Colonic mucosa (tissue), 4 donors: ENCODE measurements around the gene ZNF414. TPM values are rescaled to one million over a fixed set of nuclear protein-coding genes. Genes with fewer than 3 reads are reported as not detected.

ENCODE experiments used
- DNase-seq: peaks from one replicate; pipeline ENCODE4 v3.0.0-alpha.2; 2020
- H3K27ac ChIP-seq: fragments of 200-600 bp; one replicate; pipeline ENCODE4 v1.8.0; 2021
- H3K27me3 ChIP-seq: fragments of 200-600 bp; one replicate; pipeline ENCODE4 v1.8.0; 2021
- H3K36me3 ChIP-seq: fragments of 200-600 bp; one replicate; pipeline ENCODE4 v1.8.0; 2021
- H3K4me1 ChIP-seq: fragments of 200-600 bp; one replicate; pipeline ENCODE4 v1.8.0; 2021; ENCODE audit warnings: mild to moderate bottlenecking
- H3K4me3 ChIP-seq: fragments of 200-600 bp; one replicate; pipeline ENCODE4 v1.8.0; 2021
- H3K9ac ChIP-seq, 2 donors: one replicate each; pipeline ENCODE4 v1.7.0; 2013; ENCODE audit warnings: control low read depth in 2 of 2, low read depth in 2 of 2, low read length in 2 of 2
- H3K9me3 ChIP-seq: fragments of 200-600 bp; one replicate; pipeline ENCODE4 v1.8.0; 2021
- intact Hi-C: fragments of 100-400 bp; cut with DNase I; formaldehyde crosslinking; loops from one replicate; pipeline ENCODE4 v1.14.1; 2022
- total RNA-seq, 2 donors: library from RNA; stranded (reverse); fragmentation: NEBNext Ultra II Directional in 1 of 2; extraction: Animal tissue kit (Norgen Biotek cat#: 25700) in 1 of 2; gene quantifications; one replicate each; pipeline ENCODE4 v1.2.1, GENCODE V29; 2021
- TF ChIP-seq, protein P1 (sequence below): fragments of 200-600 bp; IDR thresholded peaks from one replicate; pipeline ENCODE4 v1.8.0; 2022; ENCODE audit warnings: antibody characterized with exemption, mild to moderate bottlenecking
- donor health status: healthy.
- donor health status: DM: no; HTN: no; CAD: no.
- donor health status: DM: no; HTN: no; CAD: no.

The ZNF414 gene
- total RNA-seq, 2 donors from 2014 or later = 19.5 to 31.9 TPM

DNA sequence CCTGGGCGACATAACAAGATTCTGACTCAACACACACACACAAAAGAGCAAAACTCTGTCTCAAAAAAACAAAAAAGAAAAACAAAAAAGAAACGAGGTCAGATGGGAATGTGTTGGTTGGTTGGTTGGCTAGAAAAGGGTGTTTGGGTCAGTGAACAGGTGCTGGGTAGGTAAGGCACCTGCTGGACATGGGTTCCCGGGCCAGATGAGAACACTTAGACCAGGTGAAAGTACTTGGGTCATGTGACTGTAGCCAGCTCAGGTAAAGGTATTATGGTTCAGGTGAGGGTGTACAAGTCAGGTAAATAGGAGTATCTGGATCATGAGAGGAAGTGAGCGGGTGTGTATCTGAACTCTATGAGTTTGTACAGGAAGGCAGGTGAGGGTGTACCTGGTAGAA is 14.5 kb upstream of the ZNF414 start:
- Histone ChIP-seq H3K36me3 (no peaks in the 10 kb centered on the region), H3K4me1 (no peaks in the 10 kb centered on the region), H3K27me3 (no peaks in the 10 kb centered on the region), H3K9ac (no peak overlapping the region), H3K9me3 (no peaks in the 10 kb centered on the region), H3K27ac (no peak overlapping the region), H3K4me3 (no peak overlapping the region)
- no peak for DNase-seq
- intact Hi-C loops = no loop called here
- TF ChIP-seq, protein P1, sequence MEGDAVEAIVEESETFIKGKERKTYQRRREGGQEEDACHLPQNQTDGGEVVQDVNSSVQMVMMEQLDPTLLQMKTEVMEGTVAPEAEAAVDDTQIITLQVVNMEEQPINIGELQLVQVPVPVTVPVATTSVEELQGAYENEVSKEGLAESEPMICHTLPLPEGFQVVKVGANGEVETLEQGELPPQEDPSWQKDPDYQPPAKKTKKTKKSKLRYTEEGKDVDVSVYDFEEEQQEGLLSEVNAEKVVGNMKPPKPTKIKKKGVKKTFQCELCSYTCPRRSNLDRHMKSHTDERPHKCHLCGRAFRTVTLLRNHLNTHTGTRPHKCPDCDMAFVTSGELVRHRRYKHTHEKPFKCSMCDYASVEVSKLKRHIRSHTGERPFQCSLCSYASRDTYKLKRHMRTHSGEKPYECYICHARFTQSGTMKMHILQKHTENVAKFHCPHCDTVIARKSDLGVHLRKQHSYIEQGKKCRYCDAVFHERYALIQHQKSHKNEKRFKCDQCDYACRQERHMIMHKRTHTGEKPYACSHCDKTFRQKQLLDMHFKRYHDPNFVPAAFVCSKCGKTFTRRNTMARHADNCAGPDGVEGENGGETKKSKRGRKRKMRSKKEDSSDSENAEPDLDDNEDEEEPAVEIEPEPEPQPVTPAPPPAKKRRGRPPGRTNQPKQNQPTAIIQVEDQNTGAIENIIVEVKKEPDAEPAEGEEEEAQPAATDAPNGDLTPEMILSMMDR = no peak

DNA sequence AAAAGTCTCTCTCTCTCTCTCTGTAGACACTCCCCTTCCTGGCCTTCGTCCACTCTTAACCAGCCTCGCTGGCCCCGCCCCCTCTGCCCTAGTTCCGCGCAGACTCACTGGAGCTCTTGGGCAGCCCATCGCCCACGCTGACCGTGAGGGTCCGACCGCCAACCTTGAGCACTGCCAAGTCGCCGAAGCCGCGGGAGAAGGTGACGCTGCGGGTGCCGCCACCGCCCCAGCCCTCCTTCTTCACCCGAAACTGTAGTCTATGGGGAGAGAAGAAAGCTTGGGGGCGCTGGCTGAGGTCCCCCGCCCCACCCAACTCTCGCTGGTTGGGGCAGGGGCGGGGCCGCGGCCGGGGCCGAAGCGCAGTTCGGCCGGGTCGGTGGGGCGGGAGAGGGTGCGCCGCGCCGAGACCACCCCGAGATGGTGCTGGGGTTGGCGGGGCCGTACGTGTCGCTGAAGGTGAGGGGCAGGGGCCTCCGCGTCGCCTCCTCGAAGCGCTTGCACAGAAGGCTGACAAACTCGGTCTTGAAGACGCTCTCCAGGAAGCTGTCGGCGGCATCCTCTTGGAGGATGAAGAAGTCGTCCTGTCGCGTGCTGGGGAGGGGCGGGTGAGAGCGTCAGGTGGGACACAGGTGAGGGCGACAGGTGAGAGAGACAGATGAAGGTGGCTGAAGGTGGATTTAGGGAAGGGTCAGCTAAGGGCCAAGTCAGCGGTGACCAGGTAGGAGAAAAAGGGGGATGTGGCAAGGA is 12.6 kb upstream of the ZNF414 start:
- peak; percentile 95 for DNase-seq
- TF ChIP-seq, protein P1 = no peak
- intact Hi-C loops = no loop called here
- Histone ChIP-seq H3K9me3 (no peaks in the 10 kb centered on the region), H3K4me1 (no peaks in the 10 kb centered on the region), H3K4me3 (peak overlapping the region; percentile 70), H3K9ac (peak overlapping the region; percentile 70 to 78), H3K27ac (peak overlapping the region; percentile 89), H3K36me3 (no peaks in the 10 kb centered on the region), H3K27me3 (no peaks in the 10 kb centered on the region)

DNA sequence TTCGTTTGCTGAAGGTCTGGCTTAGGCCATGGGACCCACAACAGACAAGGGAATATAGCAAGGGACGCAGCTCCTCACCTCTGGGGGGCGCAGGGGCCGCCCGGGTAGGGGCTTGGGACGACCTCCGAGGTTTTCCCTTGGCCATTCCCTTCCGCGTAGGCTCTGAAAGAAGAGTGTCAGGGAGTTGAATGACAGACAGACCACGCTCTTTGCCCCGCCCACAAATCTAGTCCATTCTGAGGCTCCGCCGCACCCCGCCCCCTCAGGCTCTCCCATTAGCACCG is 11.4 kb upstream of the ZNF414 start:
- no peaks in the 10 kb centered on the region for H3K36me3 ChIP-seq
- peak overlapping the region; percentile 28 to 77 for H3K9ac ChIP-seq
- TF ChIP-seq, protein P1 = no peak

DNA sequence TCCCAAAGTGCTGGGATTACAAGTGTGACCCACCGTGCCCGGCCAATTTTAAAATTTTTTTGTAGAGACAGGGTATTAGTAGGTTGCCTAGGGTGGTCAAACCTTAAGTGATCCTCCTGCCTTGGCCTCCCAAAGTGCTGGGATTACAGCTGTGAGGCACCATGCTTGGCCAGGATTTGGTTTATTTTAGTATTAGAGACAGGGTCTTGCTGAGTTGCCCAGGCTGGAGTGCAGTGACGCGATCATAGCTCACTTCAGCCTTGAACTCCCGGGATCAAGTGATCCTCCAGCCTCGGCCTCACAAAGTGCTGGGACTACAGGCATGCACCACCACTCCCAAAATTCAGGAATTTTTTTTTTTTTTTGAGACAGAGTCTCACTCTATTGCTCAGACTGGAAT is 5.4 kb upstream of the ZNF414 start:
- intact Hi-C loops = no loop called here
- DNase-seq = no peak
- Histone ChIP-seq H3K9ac (no peak overlapping the region), H3K27ac (no peak overlapping the region), H3K4me1 (no peaks in the 10 kb centered on the region), H3K27me3 (no peaks in the 10 kb centered on the region), H3K4me3 (no peak overlapping the region), H3K36me3 (no peaks in the 10 kb centered on the region), H3K9me3 (no peaks in the 10 kb centered on the region)
- TF ChIP-seq, protein P1 = no peak

More for the DNA sequence above, 11.4 kb upstream of the ZNF414 start:
- intact Hi-C loops = no loop called here
- Histone ChIP-seq H3K4me1 (no peaks in the 10 kb centered on the region), H3K9me3 (no peaks in the 10 kb centered on the region), H3K4me3 (peak overlapping the region; percentile 33), H3K27ac (peak overlapping the region; percentile 68), H3K27me3 (no peaks in the 10 kb centered on the region)
- no peak for DNase-seq

DNA sequence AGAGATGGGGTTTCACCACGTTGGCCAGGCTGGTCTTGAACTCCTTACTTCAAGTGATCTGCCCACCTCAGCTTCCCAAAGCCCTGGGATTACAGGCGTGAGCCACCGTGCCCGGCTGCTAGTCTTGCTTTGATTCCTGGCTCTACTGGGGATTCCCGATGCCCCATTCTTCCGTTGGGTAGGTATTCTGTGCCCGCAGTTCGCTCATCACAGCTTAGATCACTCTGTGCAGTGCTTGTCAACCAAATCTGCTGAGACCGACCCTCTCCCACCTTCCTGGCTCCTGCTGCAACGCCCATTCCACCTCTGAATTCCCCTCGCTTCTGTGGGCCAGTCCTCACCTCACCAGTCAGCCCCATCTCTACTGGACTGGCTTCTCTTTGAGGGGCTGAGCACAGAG is 4.6 kb upstream of the ZNF414 start:
- H3K9me3 ChIP-seq = no peaks in the 10 kb centered on the region
- H3K4me3 ChIP-seq = no peak overlapping the region
- intact Hi-C loops = no loop called here
- no peaks in the 10 kb centered on the region for H3K4me1 ChIP-seq
- TF ChIP-seq, protein P1 = no peak
- H3K27me3 ChIP-seq = no peaks in the 10 kb centered on the region
- H3K36me3 ChIP-seq = no peaks in the 10 kb centered on the region
- H3K27ac ChIP-seq = no peak overlapping the region
- H3K9ac ChIP-seq = no peak overlapping the region
- no peak for DNase-seq
